Measurements from ENCODE around the gene PRPF19.

DNA sequence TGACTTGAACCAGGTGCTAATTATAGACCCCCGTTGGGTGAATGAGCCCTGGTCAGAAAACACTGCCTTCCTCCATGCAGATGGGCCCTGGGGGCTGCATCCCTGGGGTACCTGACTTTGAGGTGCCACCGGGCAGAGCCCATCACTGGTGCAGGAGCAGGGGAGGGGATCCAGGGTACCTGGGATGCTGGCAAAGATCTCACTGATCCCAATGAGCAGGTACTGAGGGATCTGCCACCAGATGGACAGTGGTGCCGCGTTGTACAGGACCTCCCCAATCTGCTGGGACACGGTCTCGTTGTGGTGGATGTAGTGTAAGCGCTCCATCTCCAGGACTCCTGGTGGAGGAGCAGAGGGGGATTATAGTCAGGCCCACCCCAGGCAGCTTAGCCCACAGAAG, 32.9 kb upstream of the PRPF19 start:
- TF ChIP-seq EHMT2 (IDR thresholded peaks at IDR 0.05; ENCODE audit: borderline replicate concordance, low read depth, low read length) (no peak), SRSF9 (IDR thresholded peaks at IDR 0.05; ENCODE audit: borderline replicate concordance, insufficient read depth, low read depth, low read length, poor library complexity, severe bottlenecking) (no peak), HDAC2 (CRISPR knock-in tag; IDR thresholded peaks at IDR 0.05) (no peak), SIN3B (IDR thresholded peaks at IDR 0.05; ENCODE audit: low read length) (no peak), RXRA (CRISPR knock-in tag; IDR thresholded peaks at IDR 0.05) (no peak), TBP (CRISPR knock-in tag; IDR thresholded peaks at IDR 0.05) (no peak), CREM (IDR thresholded peaks at IDR 0.05) (no peak), CREM (CRISPR knock-in tag; IDR thresholded peaks at IDR 0.05) (no peak)
- TF ChIP-seq, protein P1, sequence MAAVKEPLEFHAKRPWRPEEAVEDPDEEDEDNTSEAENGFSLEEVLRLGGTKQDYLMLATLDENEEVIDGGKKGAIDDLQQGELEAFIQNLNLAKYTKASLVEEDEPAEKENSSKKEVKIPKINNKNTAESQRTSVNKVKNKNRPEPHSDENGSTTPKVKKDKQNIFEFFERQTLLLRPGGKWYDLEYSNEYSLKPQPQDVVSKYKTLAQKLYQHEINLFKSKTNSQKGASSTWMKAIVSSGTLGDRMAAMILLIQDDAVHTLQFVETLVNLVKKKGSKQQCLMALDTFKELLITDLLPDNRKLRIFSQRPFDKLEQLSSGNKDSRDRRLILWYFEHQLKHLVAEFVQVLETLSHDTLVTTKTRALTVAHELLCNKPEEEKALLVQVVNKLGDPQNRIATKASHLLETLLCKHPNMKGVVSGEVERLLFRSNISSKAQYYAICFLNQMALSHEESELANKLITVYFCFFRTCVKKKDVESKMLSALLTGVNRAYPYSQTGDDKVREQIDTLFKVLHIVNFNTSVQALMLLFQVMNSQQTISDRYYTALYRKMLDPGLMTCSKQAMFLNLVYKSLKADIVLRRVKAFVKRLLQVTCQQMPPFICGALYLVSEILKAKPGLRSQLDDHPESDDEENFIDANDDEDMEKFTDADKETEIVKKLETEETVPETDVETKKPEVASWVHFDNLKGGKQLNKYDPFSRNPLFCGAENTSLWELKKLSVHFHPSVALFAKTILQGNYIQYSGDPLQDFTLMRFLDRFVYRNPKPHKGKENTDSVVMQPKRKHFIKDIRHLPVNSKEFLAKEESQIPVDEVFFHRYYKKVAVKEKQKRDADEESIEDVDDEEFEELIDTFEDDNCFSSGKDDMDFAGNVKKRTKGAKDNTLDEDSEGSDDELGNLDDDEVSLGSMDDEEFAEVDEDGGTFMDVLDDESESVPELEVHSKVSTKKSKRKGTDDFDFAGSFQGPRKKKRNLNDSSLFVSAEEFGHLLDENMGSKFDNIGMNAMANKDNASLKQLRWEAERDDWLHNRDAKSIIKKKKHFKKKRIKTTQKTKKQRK (IDR thresholded peaks at IDR 0.05; ENCODE audit: low read length): no peak
- TF ChIP-seq, protein P2, sequence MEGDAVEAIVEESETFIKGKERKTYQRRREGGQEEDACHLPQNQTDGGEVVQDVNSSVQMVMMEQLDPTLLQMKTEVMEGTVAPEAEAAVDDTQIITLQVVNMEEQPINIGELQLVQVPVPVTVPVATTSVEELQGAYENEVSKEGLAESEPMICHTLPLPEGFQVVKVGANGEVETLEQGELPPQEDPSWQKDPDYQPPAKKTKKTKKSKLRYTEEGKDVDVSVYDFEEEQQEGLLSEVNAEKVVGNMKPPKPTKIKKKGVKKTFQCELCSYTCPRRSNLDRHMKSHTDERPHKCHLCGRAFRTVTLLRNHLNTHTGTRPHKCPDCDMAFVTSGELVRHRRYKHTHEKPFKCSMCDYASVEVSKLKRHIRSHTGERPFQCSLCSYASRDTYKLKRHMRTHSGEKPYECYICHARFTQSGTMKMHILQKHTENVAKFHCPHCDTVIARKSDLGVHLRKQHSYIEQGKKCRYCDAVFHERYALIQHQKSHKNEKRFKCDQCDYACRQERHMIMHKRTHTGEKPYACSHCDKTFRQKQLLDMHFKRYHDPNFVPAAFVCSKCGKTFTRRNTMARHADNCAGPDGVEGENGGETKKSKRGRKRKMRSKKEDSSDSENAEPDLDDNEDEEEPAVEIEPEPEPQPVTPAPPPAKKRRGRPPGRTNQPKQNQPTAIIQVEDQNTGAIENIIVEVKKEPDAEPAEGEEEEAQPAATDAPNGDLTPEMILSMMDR (CRISPR knock-in tag; IDR thresholded peaks at IDR 0.05): no peak
- TF ChIP-seq, protein P3, sequence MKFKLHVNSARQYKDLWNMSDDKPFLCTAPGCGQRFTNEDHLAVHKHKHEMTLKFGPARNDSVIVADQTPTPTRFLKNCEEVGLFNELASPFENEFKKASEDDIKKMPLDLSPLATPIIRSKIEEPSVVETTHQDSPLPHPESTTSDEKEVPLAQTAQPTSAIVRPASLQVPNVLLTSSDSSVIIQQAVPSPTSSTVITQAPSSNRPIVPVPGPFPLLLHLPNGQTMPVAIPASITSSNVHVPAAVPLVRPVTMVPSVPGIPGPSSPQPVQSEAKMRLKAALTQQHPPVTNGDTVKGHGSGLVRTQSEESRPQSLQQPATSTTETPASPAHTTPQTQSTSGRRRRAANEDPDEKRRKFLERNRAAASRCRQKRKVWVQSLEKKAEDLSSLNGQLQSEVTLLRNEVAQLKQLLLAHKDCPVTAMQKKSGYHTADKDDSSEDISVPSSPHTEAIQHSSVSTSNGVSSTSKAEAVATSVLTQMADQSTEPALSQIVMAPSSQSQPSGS (CRISPR knock-in tag; IDR thresholded peaks at IDR 0.05): no peak
- TF ChIP-seq, protein P4, sequence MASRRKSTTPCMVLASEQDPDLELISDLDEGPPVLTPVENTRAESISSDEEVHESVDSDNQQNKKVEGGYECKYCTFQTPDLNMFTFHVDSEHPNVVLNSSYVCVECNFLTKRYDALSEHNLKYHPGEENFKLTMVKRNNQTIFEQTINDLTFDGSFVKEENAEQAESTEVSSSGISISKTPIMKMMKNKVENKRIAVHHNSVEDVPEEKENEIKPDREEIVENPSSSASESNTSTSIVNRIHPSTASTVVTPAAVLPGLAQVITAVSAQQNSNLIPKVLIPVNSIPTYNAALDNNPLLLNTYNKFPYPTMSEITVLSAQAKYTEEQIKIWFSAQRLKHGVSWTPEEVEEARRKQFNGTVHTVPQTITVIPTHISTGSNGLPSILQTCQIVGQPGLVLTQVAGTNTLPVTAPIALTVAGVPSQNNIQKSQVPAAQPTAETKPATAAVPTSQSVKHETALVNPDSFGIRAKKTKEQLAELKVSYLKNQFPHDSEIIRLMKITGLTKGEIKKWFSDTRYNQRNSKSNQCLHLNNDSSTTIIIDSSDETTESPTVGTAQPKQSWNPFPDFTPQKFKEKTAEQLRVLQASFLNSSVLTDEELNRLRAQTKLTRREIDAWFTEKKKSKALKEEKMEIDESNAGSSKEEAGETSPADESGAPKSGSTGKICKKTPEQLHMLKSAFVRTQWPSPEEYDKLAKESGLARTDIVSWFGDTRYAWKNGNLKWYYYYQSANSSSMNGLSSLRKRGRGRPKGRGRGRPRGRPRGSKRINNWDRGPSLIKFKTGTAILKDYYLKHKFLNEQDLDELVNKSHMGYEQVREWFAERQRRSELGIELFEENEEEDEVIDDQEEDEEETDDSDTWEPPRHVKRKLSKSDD (CRISPR knock-in tag; IDR thresholded peaks at IDR 0.05; ENCODE audit: low read depth): no peak
- TF ChIP-seq, protein P5, sequence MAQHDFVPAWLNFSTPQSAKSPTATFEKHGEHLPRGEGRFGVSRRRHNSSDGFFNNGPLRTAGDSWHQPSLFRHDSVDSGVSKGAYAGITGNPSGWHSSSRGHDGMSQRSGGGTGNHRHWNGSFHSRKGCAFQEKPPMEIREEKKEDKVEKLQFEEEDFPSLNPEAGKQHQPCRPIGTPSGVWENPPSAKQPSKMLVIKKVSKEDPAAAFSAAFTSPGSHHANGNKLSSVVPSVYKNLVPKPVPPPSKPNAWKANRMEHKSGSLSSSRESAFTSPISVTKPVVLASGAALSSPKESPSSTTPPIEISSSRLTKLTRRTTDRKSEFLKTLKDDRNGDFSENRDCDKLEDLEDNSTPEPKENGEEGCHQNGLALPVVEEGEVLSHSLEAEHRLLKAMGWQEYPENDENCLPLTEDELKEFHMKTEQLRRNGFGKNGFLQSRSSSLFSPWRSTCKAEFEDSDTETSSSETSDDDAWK (CRISPR knock-in tag; IDR thresholded peaks at IDR 0.05): no peak

Measured in HepG2 (cell line).